Measurements from ENCODE around the gene ZFPM1.
A peak's percentile ranks its signal among the peaks of the same experiment; 100 is the strongest.

ZFPM1 gene

GRCh38 chr16:88540346-88540977 is 87.4 kb downstream of the ZFPM1 start:
- TF ChIP-seq ZBTB7A (IDR thresholded peaks at IDR 0.05; ENCODE audit: low read depth) (no peak), TCF12 (IDR thresholded peaks at IDR 0.05; ENCODE audit: low read depth) (no peak), RAD21 (IDR thresholded peaks at IDR 0.05; ENCODE audit: low read depth) (no peak), REST (IDR thresholded peaks at IDR 0.05; ENCODE audit: low read depth) (no peak), TEAD4 (IDR thresholded peaks at IDR 0.05) (no peak), MAX (IDR thresholded peaks at IDR 0.05) (peak; percentile 51; the same call in 1 of the 2 replicates), EGR1 (IDR thresholded peaks at IDR 0.05) (peak; percentile 72), CEBPB (IDR thresholded peaks at IDR 0.05) (no peak), TAF1 (IDR thresholded peaks at IDR 0.05; ENCODE audit: low read depth) (no peak), USF1 (IDR thresholded peaks at IDR 0.05) (peak; percentile 45; the same call in 1 of the 2 replicates), CREB1 (IDR thresholded peaks at IDR 0.05; ENCODE audit: low read depth) (no peak), YY1 (IDR thresholded peaks at IDR 0.05; ENCODE audit: low read depth) (no peak), EP300 (IDR thresholded peaks at IDR 0.05; ENCODE audit: borderline replicate concordance) (no peak; the same call in 1 of the 2 replicates), FOXM1 (IDR thresholded peaks at IDR 0.05; ENCODE audit: borderline replicate concordance, low read depth) (no peak), NFIC (IDR thresholded peaks at IDR 0.05) (no peak)

GRCh38 chr16:88541831-88542616 is 88.9 kb downstream of the ZFPM1 start:
- no peak for TF ChIP-seq REST (IDR thresholded peaks at IDR 0.05; ENCODE audit: low read depth)
- TF ChIP-seq EP300 (IDR thresholded peaks at IDR 0.05; ENCODE audit: borderline replicate concordance), result no peak
- TF ChIP-seq CEBPB (IDR thresholded peaks at IDR 0.05), result no peak
- TF ChIP-seq TCF12 (IDR thresholded peaks at IDR 0.05; ENCODE audit: low read depth), result no peak
- no peak for TF ChIP-seq TEAD4 (IDR thresholded peaks at IDR 0.05)
- TF ChIP-seq TAF1 (IDR thresholded peaks at IDR 0.05; ENCODE audit: low read depth), result no peak
- no peak for TF ChIP-seq ZBTB7A (IDR thresholded peaks at IDR 0.05; ENCODE audit: low read depth)

GRCh38 chr16:88543230-88543813 is 90.2 kb downstream of the ZFPM1 start:
- TF ChIP-seq USF1 (IDR thresholded peaks at IDR 0.05) (no peak), TEAD4 (IDR thresholded peaks at IDR 0.05) (no peak), TAF1 (IDR thresholded peaks at IDR 0.05; ENCODE audit: low read depth) (no peak), EP300 (IDR thresholded peaks at IDR 0.05; ENCODE audit: borderline replicate concordance) (no peak), CEBPB (IDR thresholded peaks at IDR 0.05) (no peak), EGR1 (IDR thresholded peaks at IDR 0.05) (no peak), YY1 (IDR thresholded peaks at IDR 0.05; ENCODE audit: low read depth) (no peak), FOXM1 (IDR thresholded peaks at IDR 0.05; ENCODE audit: borderline replicate concordance, low read depth) (no peak), NFIC (IDR thresholded peaks at IDR 0.05) (no peak), MAX (IDR thresholded peaks at IDR 0.05) (no peak), TCF12 (IDR thresholded peaks at IDR 0.05; ENCODE audit: low read depth) (no peak), ZBTB7A (IDR thresholded peaks at IDR 0.05; ENCODE audit: low read depth) (no peak), RAD21 (IDR thresholded peaks at IDR 0.05; ENCODE audit: low read depth) (no peak), REST (IDR thresholded peaks at IDR 0.05; ENCODE audit: low read depth) (no peak), CREB1 (IDR thresholded peaks at IDR 0.05; ENCODE audit: low read depth) (no peak)
